ENCODE measurements around the gene DHX57. TPM values are rescaled to one million over a fixed set of nuclear protein-coding genes. Genes with fewer than 3 reads are reported as not detected.

The DHX57 gene
- total RNA-seq, 1 experiment from 2014 or later: 27.5 TPM

- Histone ChIP-seq H2BK12ac (ENCODE audit: insufficient read length, low read depth, low read length) (no peak overlapping the region), H3K4ac (ENCODE audit: low read depth, low read length) (no peak overlapping the region), H2BK5ac (ENCODE audit: insufficient read length, low read length) (no peak overlapping the region), H3T11ph (ENCODE audit: low read length) (no peak overlapping the region), H3K79me2 (ENCODE audit: insufficient read depth, low read length) (no peaks in the 10 kb centered on the region), H3K56ac (ENCODE audit: insufficient read length, low read depth, low read length) (no peak overlapping the region), H3K23ac (ENCODE audit: insufficient read length, low read depth, low read length) (no peak overlapping the region), H3K27ac (ENCODE audit: insufficient read length, low read depth, low read length) (no peak overlapping the region), H3K23me2 (ENCODE audit: insufficient read length, low read depth, low read length, poor library complexity, severe bottlenecking) (no peaks in the 10 kb centered on the region), H2AK5ac (ENCODE audit: insufficient read length, low read length) (no peak overlapping the region), H3K79me1 (ENCODE audit: insufficient read depth, low read depth, low read length, poor library complexity, severe bottlenecking) (no peaks in the 10 kb centered on the region), H3K9ac (ENCODE audit: extremely low read depth, insufficient read length, low read length) (no peak overlapping the region), H4K5ac (ENCODE audit: insufficient read length, low read depth, low read length) (no peak overlapping the region), H3K18ac (ENCODE audit: insufficient read length, low read depth, low read length) (no peak overlapping the region), H2BK15ac (ENCODE audit: low read depth, low read length) (no peak overlapping the region), H2BK120ac (ENCODE audit: low read depth, low read length, poor library complexity, severe bottlenecking) (no peak overlapping the region), H3K4me2 (ENCODE audit: insufficient read depth, insufficient read length, low read length) (no peak overlapping the region), H3K27me3 (ENCODE audit: insufficient read depth, low read length) (no peaks in the 10 kb centered on the region), H3K14ac (ENCODE audit: insufficient read depth, low read length) (no peak overlapping the region), H2BK20ac (ENCODE audit: low read depth, low read length, poor library complexity, severe bottlenecking) (no peak overlapping the region), H4K91ac (ENCODE audit: insufficient read length, low read depth, low read length) (no peak overlapping the region), H4K8ac (replicated peaks; ENCODE audit: insufficient read length, low read depth, low read length) (no peak overlapping the region), H3K4me1 (ENCODE audit: insufficient read depth, low read length) (no peaks in the 10 kb centered on the region), H2AFZ (ENCODE audit: low read length) (no peak overlapping the region), H3K9me3 (ENCODE audit: control insufficient read depth, low read depth, low read length) (no peaks in the 10 kb centered on the region), H4K20me1 (ENCODE audit: control insufficient read depth, insufficient read depth, insufficient read length) (no peaks in the 10 kb centered on the region)
- Mint-ChIP-seq H3K4me1 (no peaks in the 10 kb centered on the region), H3K27ac (no peak overlapping the region), H3K4me3 (no peak overlapping the region), H3K36me3 (ENCODE audit: insufficient read depth in 1 of 3, low read depth in 3 of 3) (no peaks in the 10 kb centered on the region), H3K27me3 (ENCODE audit: low read depth) (no peaks in the 10 kb centered on the region), H3K9me3 (no peaks in the 10 kb centered on the region)
- no CpG with 5 or more reads among the region's 1 CpG for WGBS (ENCODE audit: extremely low coverage, insufficient read length, low lambda C conversion rate)
- no peak for DNase-seq
- TF ChIP-seq, protein P1, sequence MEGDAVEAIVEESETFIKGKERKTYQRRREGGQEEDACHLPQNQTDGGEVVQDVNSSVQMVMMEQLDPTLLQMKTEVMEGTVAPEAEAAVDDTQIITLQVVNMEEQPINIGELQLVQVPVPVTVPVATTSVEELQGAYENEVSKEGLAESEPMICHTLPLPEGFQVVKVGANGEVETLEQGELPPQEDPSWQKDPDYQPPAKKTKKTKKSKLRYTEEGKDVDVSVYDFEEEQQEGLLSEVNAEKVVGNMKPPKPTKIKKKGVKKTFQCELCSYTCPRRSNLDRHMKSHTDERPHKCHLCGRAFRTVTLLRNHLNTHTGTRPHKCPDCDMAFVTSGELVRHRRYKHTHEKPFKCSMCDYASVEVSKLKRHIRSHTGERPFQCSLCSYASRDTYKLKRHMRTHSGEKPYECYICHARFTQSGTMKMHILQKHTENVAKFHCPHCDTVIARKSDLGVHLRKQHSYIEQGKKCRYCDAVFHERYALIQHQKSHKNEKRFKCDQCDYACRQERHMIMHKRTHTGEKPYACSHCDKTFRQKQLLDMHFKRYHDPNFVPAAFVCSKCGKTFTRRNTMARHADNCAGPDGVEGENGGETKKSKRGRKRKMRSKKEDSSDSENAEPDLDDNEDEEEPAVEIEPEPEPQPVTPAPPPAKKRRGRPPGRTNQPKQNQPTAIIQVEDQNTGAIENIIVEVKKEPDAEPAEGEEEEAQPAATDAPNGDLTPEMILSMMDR (conservative IDR thresholded peaks at IDR 0.05): no peak
Measured at GRCh38 chr2:38909872-38910271, 34.1 kb upstream of the DHX57 start.

Data from H9 (cell line).